NCI-H1105 (cell line): ENCODE measurements around the gene CCDC116.
"Not testable (repeated sequence)": the region's sequence is repeated elsewhere in the genome, so short reads cannot be mapped to it uniquely, and the experiment has no call there.

Experiments used
- DNase-seq: peaks from one replicate; lab custom pipeline; 2025; lab: John Stamatoyannopoulos, UW

Gene CCDC116

GRCh38 chr22:21631025-21631424 is 1.5 kb upstream of the CCDC116 start:
- DNase-seq = no peak

- DNase-seq = no peak
Observed at GRCh38 chr22:21632931-21633330, 371 bp downstream of the CCDC116 start.

- no peak for DNase-seq
Observed at GRCh38 chr22:21633481-21633880, 921 bp downstream of the CCDC116 start.

GRCh38 chr22:21634081-21634480 is 1.5 kb downstream of the CCDC116 start:
- DNase-seq = no peak

GRCh38 chr22:21634844-21635243 is 2.3 kb downstream of the CCDC116 start:
- DNase-seq = no peak

- no peak for DNase-seq
Observed at GRCh38 chr22:21635771-21636510, 3.4 kb downstream of the CCDC116 start.

- DNase-seq = no peak
Observed at GRCh38 chr22:21636629-21637218, 4.2 kb downstream of the CCDC116 start.

GRCh38 chr22:21637450-21637849 is 4.9 kb downstream of the CCDC116 start:
- DNase-seq = not testable (repeated sequence)

- DNase-seq = no peak
Observed at GRCh38 chr22:21639359-21639758, 6.8 kb downstream of the CCDC116 start.

GRCh38 chr22:21640810-21641209 is 8.2 kb downstream of the CCDC116 start:
- no peak for DNase-seq

GRCh38 chr22:21641417-21641788 is 8.8 kb downstream of the CCDC116 start:
- DNase-seq = no peak

- DNase-seq = peak; percentile 95
Observed at GRCh38 chr22:21641789-21642583, 9.4 kb downstream of the CCDC116 start, which contains the start of gene SDF2L1. TSS of gene SDF2L1 (plus strand) at chr22:21642302. CDS start at chr22:21642337, 35 bp downstream.

- DNase-seq = peak; percentile 58
Observed at GRCh38 chr22:21642584-21643448, 10.3 kb downstream of the CCDC116 start.

- no peak for DNase-seq
Observed at GRCh38 chr22:21643533-21644357, 11.2 kb downstream of the CCDC116 start.

GRCh38 chr22:21645513-21645912 is 13.0 kb downstream of the CCDC116 start:
- DNase-seq = not testable (repeated sequence)

- peak; percentile 64 for DNase-seq
Observed at GRCh38 chr22:21646608-21647590, 14.3 kb downstream of the CCDC116 start.

- no peak for DNase-seq
Observed at GRCh38 chr22:21650280-21650679, 17.7 kb downstream of the CCDC116 start.

GRCh38 chr22:21650823-21651520 is 18.4 kb downstream of the CCDC116 start:
- no peak for DNase-seq

- no peak for DNase-seq
Observed at GRCh38 chr22:21651521-21652009, 19.0 kb downstream of the CCDC116 start.
